Mucosa of descending colon (tissue), 3 donors: ENCODE data around the gene JAK1. TPM values are rescaled to one million over a fixed set of nuclear protein-coding genes. Genes with fewer than 3 reads are reported as not detected.

Experiments
- ATAC-seq: fragments of 200-7000 bp; cut with Tn5 transposase; one replicate; pipeline ENCODE4 v1.9.1; 2020; ENCODE audit warnings: mild to moderate bottlenecking, moderate library complexity
- DNase-seq, 3 donors: peaks; one replicate each; pipeline ENCODE4 v3.0.0-alpha.2; 2020
- H3K36me3 ChIP-seq: fragments of 200-600 bp; one replicate; pipeline ENCODE4 v1.8.0; 2021; ENCODE audit warnings: low read depth, mild to moderate bottlenecking
- H3K4me1 ChIP-seq: fragments of 200-600 bp; one replicate; pipeline ENCODE4 v1.8.0; 2021; ENCODE audit warnings: low read depth, mild to moderate bottlenecking
- H3K4me3 ChIP-seq: fragments of 200-600 bp; one replicate; pipeline ENCODE4 v1.8.0; 2021; ENCODE audit warnings: mild to moderate bottlenecking
- H3K9me3 ChIP-seq: fragments of 200-600 bp; one replicate; pipeline ENCODE4 v1.8.0; 2021; ENCODE audit warnings: mild to moderate bottlenecking
- CTCF ChIP-seq: fragments of 200-600 bp; IDR thresholded peaks from one replicate; pipeline ENCODE4 v1.8.0; 2022; ENCODE audit warnings: antibody characterized with exemption, mild to moderate bottlenecking
- intact Hi-C, 2 donors: fragments of 100-400 bp; cut with DNase I in 1 of 2; cut with micrococcal nuclease in 1 of 2; formaldehyde crosslinking; loops; one replicate each; pipeline versions ENCODE4 v1.11.0 to v1.11.1; 2022; cut with DNase I, micrococcal nuclease
- total RNA-seq, 3 donors: library from RNA; stranded (reverse); fragmentation: NEBNext Ultra II Directional in 2 of 3; extraction: Animal tissue kit (Norgen Biotek cat#: 25700) in 2 of 3; gene quantifications; one replicate each; pipeline versions ENCODE4 v1.2.1 to v1.2.4, GENCODE V29; 2021 to 2023
- donor health status: DM: no; HTN: no; CAD: no; lungs with moderate emphysema.
- donor health status: DM: no; HTN: no; CAD: no.
- donor health status: DM: no; HTN: yes; CAD: no.

Gene JAK1
- total RNA-seq, 3 donors from 2014 or later = 97.1 to 132 (median 103) TPM

DNA sequence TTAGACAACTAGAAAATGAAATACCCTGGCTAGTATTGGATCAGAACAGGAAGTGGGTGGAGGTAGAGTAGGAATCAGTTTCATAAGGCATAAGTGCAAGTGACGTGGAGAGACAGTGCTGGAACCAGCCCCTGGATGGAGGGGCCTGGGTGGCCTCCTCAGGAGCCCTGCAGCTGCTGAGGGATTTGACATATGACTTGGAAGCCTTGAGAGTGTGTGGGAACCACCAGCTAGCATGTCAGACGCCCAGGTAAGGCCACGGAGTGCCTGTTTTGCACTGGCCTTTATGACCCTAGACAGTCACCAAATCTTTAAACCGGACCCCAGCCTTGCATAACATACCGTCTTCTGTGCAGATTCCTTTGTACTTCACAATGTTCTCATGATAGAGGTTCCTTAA, 127.1 kb downstream of the JAK1 start:
- ATAC-seq (no peak), DNase-seq (no peak)
- Histone ChIP-seq H3K4me3 (no peak overlapping the region), H3K4me1 (no peaks in the 10 kb centered on the region), H3K36me3 (peaks cover 6% of the 10 kb centered on the region), H3K9me3 (no peaks in the 10 kb centered on the region)
- no peak for TF ChIP-seq CTCF
- intact Hi-C loops = no loop called here

- Histone ChIP-seq H3K36me3 (peaks cover 6% of the 10 kb centered on the region), H3K4me1 (no peaks in the 10 kb centered on the region), H3K9me3 (no peaks in the 10 kb centered on the region), H3K4me3 (no peak overlapping the region)
- DNase-seq (no peak), ATAC-seq (no peak)
- no peak for TF ChIP-seq CTCF
- intact Hi-C loops = no loop called here
These were observed 127.9 kb downstream of the JAK1 start for GRCh38 chr1:64838486-64838885.

- no peaks in the 10 kb centered on the region for H3K9me3 ChIP-seq
- ATAC-seq = no peak
- intact Hi-C loops = no loop called here
- H3K4me3 ChIP-seq = no peak overlapping the region
- no peak for DNase-seq
- TF ChIP-seq CTCF = no peak
- H3K36me3 ChIP-seq = peaks cover 6% of the 10 kb centered on the region
- no peaks in the 10 kb centered on the region for H3K4me1 ChIP-seq
These were observed 129.5 kb downstream of the JAK1 start for GRCh38 chr1:64836802-64837201.

GRCh38 chr1:64834734-64835133, 131.6 kb downstream of the JAK1 start:
- ATAC-seq (no peak), DNase-seq (no peak)
- Histone ChIP-seq H3K4me1 (no peaks in the 10 kb centered on the region), H3K4me3 (no peak overlapping the region), H3K36me3 (peaks cover 6% of the 10 kb centered on the region), H3K9me3 (no peaks in the 10 kb centered on the region)
- intact Hi-C loops = no loop called here
- no peak for TF ChIP-seq CTCF

- no peak overlapping the region for H3K4me3 ChIP-seq
- no peak for DNase-seq
- no peaks in the 10 kb centered on the region for H3K4me1 ChIP-seq
- ATAC-seq = no peak
- TF ChIP-seq CTCF = no peak
- no peaks in the 10 kb centered on the region for H3K9me3 ChIP-seq
- peaks cover 5% of the 10 kb centered on the region for H3K36me3 ChIP-seq
- intact Hi-C loops = no loop called here
These were observed 136.2 kb downstream of the JAK1 start for GRCh38 chr1:64830030-64830651.
